Stimulated activated CD4-positive, alpha-beta T cell treated with anti-CD3 and anti-CD28 coated beads, Interleukin-4, amount 100 ng/mL, for 24 hours (primary cell): ENCODE measurements around the gene LRR1.

Experiments used
- DNase-seq: peaks from one replicate; pipeline ENCODE4 v3.0.0-alpha.2; 2020

The LRR1 gene, protein sequence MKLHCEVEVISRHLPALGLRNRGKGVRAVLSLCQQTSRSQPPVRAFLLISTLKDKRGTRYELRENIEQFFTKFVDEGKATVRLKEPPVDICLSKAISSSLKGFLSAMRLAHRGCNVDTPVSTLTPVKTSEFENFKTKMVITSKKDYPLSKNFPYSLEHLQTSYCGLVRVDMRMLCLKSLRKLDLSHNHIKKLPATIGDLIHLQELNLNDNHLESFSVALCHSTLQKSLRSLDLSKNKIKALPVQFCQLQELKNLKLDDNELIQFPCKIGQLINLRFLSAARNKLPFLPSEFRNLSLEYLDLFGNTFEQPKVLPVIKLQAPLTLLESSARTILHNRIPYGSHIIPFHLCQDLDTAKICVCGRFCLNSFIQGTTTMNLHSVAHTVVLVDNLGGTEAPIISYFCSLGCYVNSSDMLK

DNA sequence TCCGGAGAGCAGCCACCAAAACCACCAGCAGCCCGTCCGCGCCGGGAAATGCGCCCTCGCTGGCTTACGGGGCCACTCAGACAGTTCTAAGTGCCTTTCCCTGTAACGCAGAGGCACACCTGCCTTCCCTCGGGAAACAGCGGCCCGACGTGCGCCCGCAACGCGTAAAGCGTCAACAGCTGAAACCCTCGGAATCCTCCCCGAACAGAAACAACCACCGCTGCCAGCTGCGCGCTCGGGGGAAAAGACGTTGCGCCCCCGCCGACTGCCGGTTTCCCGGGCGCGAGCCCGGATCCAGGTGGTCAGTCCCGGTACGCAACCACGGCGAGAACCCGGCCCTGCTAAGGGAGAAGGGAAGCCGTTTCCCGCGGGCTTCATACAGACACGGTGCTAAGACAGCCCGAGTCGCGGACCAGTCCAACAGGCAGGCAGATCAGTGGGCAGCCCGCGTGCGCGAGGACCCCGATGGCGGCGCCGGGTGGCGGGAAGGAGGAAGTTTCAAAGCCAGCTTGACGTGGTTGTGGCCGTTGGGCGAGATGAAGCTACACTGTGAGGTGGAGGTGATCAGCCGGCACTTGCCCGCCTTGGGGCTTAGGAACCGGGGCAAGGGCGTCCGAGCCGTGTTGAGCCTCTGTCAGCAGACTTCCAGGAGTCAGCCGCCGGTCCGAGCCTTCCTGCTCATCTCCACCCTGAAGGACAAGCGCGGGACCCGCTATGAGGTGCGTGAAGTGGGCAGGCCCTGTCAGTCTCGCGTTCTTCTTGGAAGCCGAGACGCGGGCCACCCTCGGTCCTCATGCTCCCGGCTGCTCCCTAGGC lies at the start of gene LRR1:
LRR1 (plus strand) TSS at position 456 of the 816 bp plus-strand sequence; CDS start at position 537, 81 bp downstream.
- DNase-seq, result peak; percentile 88

DNA sequence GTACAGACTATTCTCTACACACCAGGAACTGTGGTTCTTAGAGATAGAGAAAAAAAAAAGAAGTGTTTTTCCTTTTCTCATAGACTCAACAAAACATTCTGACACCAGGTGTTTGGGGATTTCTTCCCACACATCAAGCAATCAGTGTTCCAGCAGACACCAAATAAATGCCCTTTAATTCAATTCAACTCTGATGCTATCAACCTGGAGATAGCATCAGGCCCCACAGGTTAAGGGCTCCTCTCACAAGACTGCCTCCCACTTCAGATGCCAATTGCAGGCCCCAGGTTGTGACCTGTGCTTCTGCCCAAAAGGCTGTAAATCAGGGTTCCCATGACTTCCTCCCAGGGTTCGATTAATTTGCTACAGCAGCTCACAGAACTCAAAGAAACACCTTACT lies 49.3 kb upstream of the LRR1 start:
- DNase-seq, result no peak

DNA sequence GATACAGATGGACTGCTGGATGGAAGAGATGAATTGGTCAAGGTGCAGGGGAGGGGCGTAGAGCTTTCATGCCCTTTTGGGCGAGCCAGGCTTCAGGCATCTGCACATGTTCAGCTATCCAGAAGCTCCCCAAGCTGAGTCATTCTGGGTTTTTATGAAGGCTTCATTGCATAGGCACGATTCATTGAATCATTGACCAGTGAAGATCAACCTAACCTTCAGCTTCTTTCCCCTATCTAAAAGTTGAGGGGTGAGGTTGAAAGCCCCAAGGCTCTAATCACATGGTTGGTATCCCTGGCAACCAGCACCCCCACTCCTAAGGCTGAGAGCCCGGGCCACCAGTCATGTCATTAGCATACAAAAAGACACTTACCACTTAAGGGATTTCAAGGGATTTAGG lies 48.9 kb upstream of the LRR1 start:
- DNase-seq, result no peak

DNA sequence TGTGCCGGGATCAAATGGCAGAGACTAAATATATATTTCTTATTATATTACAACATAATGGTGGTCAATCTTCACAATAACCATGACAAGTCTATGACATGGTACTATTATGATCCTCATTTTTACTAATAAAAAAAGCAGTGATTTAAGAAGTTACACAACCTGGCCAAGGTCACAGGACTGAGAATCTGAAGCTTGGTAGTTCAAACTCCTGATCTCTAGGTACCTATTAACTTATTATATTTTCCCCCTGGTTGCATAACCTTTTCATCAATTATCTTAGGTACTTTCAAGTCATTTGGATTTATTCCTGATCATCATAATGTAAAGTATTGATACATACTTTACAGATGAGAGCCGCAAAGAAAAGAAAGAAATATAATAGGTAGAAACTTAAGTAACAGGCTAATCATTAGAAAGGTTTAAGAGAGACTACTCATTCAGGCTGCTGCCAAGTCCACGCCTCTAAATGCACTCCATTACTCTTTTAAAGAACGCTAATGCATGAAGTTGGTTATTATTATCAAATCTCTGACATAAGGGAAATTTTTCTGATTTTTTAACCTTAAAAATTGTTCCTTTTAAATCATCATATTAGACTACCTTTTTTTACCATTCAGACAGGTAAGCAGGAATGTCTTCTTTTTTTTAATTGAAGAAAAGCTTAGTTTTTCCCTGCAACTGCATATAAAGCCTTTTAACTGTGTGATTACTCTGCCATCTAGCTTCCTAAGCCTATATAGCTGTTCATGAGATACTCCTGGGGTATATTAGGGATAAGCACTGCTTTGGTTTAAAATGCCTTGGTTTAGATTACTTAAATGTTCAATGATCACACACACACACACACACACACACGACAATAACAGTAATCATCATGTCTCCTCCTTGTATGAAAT lies 48.2 kb upstream of the LRR1 start:
- DNase-seq, result no peak

DNA sequence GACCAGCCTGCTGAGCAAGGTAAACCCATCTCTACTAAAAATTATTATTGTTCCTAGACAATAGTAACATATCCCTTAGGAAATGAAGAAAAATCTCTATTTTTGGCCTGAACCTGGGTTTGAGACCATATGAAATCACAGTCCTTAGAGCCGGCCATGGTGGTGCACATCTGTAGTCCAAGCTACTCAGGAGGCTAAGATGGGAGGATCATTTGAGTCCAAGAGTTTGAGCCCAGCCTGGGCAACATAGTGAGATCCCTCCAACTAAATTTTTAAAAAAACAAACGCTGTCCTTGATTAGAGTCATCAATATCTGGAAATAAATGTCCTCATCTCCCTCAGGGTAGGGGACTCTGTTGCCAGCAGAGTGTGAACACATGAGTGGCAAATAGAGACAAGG lies 47.2 kb upstream of the LRR1 start:
- DNase-seq, result no peak

DNA sequence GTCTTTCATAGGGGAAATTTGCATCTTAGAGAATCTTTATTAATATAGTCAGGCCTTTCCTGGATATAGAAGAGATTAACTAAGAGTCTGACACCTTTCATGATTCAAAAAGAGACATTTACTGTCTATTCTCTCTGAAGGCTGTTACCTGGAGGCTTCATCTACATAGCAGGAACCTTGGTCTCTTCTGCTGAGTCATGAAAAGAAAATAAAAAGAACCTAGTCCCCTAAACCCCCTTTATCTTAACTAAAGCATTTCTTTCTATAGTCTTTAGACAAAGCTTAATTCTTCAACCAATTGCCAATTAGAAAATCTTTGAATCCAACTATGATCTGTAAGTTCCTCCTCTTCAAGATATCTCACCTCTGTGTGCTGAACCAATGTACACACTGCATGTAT lies 45.6 kb upstream of the LRR1 start:
- no peak for DNase-seq

DNA sequence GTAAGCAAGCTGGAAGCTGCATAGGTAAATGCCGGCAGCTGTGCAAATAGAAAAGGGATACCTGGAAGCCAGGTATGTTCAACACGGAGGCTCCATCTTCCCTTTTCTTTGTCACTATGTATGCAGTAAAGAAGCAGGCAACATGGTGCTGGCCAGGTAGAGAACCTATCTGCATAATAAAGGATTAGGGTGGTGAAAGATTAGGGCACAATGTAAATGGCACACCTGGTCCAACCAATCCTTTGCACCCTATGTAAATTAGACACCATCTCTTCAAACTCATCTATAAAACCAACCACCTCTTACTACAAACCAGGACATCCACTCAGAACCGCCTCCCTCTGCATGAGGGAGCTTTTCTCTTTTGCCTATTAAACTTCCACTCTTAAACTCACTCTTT lies 44.8 kb upstream of the LRR1 start:
- DNase-seq, result no peak

DNA sequence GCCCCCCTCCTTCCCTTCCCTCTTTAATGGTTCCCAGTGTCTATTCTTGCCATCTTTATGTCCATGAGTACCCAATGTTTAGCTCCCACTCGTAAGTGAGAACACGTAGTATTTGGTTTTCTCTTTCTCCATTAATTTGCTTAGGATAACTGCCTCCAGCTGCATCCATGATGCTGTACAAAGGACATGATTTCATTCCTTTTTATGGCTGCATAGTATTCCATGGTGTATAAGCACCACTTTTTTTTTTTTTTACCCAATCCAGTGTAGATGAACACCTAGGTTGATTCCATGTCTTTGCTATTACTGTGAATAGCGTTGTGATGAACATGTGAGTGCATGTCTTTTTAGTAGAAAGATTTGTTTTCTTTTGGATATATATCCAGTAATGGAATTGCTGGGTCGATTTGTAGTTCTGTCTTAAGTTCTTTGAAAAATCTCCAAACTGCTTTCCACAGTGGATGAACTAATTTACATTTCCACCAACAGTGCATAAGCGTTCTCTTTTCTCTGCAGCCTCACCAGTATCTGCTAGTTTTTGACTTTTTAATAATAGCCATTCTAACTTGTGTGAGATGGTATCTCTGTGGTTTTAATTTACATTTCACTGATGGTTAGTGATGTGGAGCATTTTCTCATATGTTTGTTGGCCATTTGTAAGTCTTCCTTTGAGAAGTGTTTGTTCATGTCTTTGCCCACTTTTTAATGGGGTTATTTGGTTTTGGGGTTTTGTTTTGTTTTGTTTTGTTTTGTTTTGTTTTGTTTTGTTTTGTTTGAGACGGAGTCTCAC lies 38.6 kb upstream of the LRR1 start:
- DNase-seq, result no peak

DNA sequence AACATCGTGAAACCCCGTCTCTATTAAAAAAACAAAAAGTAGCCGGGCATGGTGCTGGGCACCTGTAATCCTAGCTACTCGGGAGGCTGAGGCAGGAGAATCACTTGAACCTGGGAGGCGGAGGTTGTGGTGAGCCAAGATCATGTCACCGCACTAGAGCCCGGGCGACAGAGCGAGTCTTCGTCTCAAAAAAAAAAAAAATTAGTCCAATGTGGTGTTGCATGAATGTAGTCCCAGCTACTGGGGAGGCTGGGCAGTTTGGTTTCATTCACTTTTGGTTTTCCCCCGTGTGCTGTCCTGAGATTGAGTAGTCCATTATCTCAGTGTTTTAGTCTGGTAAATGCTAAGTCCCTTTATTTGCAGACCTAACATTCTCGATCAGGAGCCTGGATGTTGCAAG lies 32.0 kb upstream of the LRR1 start:
- no peak for DNase-seq

DNA sequence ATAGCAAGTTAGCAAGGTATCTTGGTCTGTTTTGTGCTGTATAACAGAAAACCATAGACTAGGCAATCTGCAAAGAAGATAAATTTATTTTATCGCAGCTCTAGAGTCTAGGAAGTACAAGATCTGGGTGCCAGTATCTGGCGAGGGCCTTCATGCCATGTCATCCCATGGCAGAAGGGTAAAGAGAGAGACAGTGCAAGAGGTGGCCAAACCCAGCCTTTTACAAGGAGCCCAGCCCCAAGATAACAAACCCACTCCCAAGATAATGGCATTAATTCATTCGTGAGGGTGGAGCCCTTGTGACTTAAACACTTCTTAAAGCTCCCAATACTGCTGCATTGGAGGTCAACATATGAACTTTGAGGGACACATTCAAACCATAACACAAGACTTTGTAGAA lies 29.5 kb upstream of the LRR1 start:
- no peak for DNase-seq

DNA sequence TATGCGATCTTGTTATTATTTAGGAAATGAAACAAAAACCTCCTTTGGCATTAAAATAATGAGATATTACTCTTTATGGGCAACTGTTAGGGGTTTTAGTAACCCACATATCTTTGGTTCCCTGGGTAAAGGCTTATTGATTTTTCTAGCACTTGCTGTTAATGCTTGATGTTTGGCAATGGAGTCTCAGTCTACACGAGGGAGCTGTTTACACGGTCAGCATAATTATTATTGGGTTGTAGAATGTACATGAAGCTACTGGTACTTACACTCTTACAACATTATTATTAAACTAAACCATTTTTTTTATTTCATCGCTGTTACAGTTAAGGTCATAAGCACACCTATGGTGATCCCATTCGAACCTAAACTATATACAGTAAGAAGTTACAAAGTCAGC lies 24.7 kb upstream of the LRR1 start:
- DNase-seq, result no peak

DNA sequence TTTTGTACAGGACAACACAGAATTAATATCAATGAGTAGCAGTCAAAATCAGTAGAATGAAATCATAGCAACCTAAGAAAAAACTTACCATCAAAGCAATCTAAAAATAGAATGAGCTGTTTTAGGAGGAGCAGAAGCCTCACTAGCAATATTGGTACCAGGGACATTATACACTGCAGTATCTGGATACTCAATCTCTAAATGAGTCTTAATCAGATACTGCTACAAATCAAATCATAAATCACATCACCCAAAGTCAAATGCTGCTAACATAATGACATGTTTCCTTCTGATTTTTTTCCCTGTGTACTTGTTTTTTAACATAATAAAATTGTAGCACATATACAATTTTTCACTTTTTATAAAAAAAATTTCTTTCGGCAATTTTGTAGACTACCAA lies 20.6 kb upstream of the LRR1 start:
- no peak for DNase-seq

DNA sequence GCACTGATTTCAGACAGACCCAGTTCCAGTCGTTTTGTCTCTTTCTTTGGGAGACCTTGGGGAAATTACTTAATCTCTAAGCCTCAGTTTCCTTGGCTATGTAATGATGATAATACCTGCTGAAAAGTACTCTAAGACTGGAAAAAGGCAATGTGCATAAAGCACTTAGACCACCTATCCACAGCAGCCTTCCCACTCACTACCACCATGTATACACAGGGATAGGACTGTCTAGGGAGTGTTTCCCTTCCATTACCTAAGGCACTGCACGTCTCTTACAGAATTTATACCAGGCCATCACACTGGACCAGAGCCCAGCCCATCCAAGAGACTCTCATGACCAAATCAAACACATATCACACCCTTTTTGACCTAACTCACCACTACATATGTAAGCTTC lies 18.9 kb upstream of the LRR1 start:
- DNase-seq, result no peak

DNA sequence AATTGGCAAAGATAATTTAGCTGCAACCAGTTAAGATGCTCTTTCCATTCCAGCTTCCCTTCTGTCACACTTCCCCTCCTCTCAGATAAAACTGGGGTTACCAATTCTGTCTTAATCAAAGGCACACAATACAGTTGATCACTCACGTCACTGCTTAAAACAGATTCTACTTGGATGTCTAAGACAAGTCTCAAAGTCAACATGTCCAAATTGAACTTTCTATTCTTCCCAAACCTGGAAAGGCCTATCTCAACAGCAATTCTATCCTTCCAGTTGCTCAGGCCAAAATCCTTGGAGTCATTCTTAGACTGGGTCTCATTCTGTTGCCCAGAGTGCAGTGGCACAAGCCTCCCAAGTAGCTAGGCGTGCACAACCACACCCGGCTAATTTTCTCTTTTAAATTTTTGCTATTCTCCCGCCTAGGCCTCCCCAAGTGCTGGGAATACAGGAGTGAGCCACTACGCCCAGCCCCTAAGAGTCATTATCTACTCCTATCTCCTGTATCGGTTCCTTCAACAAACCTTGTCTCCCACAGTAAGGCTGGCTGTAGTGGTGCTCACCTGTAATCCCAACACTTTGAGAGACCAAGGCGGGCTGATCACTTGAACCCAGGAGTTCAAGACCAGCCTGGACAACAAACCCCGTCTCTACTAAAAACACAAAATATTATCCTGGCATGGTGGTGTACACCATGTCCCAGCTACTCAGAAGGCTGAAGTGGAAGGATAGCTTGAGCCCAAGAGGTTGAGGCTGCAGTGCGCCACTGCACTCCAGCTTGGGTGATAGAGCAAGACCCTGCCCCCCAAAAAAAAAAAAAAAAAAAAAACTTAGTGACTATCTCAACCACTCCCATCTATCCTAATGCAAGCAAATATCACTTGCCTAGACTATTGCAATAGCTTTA lies 17.3 kb upstream of the LRR1 start:
- no peak for DNase-seq

DNA sequence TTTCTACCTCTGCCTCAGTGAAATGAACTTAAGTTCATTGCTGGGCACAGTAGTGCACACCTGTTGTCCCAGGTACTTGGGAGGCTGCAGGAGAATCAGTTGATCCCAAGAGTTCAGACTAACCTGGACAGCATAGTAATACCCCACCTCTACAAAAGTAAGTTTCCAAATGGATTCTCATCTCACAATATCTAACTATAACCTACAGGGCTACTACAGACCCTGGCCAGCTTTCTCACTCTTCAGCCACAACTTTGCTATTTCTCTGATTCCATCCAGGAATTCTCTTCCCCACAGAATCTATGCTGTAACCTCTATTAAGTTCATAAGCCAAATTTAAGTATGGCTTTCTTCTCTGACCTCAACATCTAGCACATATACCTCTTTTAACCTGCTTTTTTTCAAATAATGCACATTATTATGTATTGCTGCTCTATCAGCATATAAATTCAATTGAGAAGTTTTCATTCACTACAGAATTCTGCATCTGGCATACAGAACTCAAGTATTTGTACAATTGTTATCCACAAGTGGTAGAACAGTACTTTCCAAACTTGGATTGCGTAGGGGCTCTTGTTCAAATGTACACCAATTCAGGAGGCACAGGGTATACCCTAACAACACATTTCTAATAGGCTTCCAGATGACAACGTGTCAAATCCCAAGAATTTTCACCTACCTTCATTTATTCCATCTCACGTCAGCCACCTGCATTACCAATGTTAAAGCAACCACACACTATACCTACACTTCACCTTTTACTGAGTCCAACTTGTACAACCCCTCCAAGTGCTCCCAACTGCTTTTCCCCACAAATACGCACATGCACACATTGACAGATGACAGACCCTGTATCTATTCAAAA lies 16.4 kb upstream of the LRR1 start:
- no peak for DNase-seq

DNA sequence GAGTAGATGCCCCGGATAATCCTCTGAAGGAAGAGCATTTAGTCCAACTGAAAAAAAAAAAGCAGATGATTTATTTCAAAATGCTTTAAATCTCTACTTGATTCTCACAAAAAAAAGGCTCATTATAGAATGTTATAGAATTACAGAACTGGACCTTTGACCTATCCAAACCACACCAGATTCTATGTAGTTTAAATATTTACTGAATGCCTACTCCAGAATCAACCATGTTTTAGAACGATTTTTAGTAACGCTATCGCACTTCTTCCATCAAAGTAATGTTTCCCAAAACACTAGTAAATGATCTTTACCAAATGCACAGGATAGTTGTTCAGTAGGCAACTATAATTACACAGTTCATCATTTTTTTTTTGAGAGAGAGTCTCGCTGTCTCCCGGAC lies 15.1 kb upstream of the LRR1 start:
- no peak for DNase-seq

DNA sequence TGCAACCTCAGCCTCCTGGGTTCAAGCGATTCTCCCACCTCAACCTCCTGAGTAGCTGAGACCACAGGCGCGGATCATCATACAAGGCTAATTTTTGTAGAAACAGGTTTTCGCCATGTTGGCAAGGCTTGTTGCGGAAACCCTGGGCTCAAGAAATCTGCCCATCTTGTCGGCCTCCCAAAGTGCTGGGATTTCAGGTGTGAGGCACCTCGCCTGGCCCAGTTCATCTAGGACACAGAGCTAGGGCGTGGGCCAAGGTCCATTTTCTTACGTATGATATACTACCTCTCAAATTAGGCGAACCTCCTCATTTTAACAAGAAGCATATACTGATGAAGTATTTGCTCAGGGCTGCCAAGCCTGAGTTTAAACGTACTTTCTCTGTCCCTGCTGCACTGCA lies 14.7 kb upstream of the LRR1 start:
- DNase-seq, result peak; percentile 12

DNA sequence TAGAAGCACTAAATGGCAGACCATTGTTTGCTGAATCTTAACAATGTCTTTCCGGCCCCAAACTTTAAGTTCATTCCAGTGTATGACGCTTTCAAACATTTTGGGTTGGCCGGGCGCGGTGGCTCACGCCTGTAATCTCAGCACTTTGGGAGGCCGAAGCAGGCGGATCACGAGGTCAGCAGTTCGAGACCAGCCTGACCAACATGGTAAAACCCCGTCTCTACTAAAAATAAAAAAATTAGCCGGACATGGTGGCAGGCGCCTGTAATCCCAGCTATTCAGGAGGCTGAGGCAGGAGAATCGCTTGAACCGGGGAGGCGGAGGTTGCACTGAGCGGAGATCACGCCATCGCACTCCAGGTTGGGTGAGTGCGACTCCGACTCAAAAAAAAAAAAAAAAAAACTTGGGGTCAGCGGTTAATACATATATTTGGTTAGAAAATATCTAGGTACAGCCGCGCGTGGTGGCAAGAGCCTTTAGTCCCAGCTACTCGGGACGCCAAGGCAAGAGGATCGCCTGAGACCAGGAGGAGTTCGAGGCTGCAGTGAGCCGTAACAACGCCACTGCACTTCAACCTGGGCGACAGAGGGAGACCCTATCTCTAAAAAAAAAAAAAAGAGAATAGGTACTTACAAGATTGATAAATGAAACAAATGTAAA lies 13.6 kb upstream of the LRR1 start:
- DNase-seq, result peak; percentile 41

DNA sequence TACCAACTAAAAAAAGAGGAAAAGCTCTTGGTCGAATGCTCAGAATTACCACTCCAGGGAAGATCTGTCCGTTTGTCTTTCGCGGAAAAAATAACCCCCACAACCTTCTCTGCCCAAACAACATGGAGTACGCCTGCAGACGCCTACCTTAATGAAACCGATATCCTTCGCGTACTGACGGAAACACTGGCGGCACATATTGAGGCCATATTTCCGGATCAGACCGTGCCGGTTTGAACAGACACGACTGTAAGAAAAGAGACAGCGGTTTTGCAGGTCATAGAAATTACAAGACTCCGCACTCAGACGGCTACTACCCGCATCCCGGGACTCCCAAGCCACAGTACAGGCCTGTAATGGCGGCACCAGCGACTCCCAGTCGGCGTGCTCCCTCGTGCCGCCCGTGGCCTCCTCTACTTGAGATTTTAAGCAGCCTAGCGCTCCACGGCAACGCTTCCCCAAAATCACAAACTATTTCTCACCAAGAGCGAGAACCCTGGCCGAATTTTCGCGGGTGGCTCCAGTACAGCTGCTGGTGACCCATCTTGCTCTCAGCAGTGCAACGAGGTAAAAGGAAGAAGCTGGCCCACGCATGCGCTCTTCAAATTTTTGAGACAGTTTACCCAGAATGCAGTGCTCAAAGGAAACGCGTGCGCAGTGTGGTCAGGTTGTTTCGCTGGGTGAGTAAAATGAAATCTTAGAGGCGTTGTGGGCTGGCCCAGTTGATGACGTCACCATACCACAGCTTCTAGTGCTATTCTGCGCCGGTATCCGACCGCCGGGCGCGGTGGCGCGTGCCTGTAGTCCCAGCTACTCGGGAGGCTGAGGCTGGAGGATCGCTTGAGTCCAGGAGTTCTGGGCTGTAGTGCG lies 12.7 kb upstream of the LRR1 start, which contains the start of gene RPS29:
RPS29 (minus strand) TSS at position 578 of the 870 bp plus-strand sequence; CDS start at position 544, 34 bp downstream.
- DNase-seq, result peak; percentile 98
